ENCODE measurements around the gene VGLL2.
A peak's percentile ranks its signal among the peaks of the same experiment; 100 is the strongest.

Gene VGLL2

GRCh38 chr6:117269638-117270054, 4.3 kb downstream of the VGLL2 start:
- no peak for DNase-seq

- peak in 1 of 2 experiments; percentile 3 for DNase-seq
Measured at GRCh38 chr6:117270055-117270842, 4.9 kb downstream of the VGLL2 start.

GRCh38 chr6:117270843-117271507, 5.6 kb downstream of the VGLL2 start:
- no peak for DNase-seq

GRCh38 chr6:117272032-117272866, 6.9 kb downstream of the VGLL2 start:
- no peak for DNase-seq

GRCh38 chr6:117272891-117273290, 7.5 kb downstream of the VGLL2 start:
- DNase-seq: no peak

GRCh38 chr6:117275205-117275604, 9.8 kb downstream of the VGLL2 start:
- DNase-seq: no peak

GRCh38 chr6:117275711-117276110, 10.4 kb downstream of the VGLL2 start:
- no peak for DNase-seq

- no peak for DNase-seq
Measured at GRCh38 chr6:117276778-117277316, 11.5 kb downstream of the VGLL2 start.

GRCh38 chr6:117280922-117281321, 15.6 kb downstream of the VGLL2 start:
- DNase-seq: peak in 1 of 2 experiments; percentile 2

GRCh38 chr6:117288083-117288715, 22.8 kb downstream of the VGLL2 start:
- DNase-seq: no peak

- no peak for DNase-seq
Measured at GRCh38 chr6:117290173-117290846, 25.0 kb downstream of the VGLL2 start.

GRCh38 chr6:117298941-117299340, 33.6 kb downstream of the VGLL2 start:
- no peak for DNase-seq

- DNase-seq: no peak
Measured at GRCh38 chr6:117303323-117303722, 38.0 kb downstream of the VGLL2 start.

- no peak for DNase-seq
Measured at GRCh38 chr6:117304446-117304845, 39.1 kb downstream of the VGLL2 start.

- DNase-seq: no peak
Measured at GRCh38 chr6:117306227-117306790, 41.0 kb downstream of the VGLL2 start.

- DNase-seq: no peak
Measured at GRCh38 chr6:117307655-117308054, 42.3 kb downstream of the VGLL2 start.

GRCh38 chr6:117309069-117309468, 43.7 kb downstream of the VGLL2 start:
- DNase-seq: no peak

- DNase-seq: no peak
Measured at GRCh38 chr6:117309611-117310010, 44.3 kb downstream of the VGLL2 start.

- DNase-seq: no peak
Measured at GRCh38 chr6:117311310-117311709, 46.0 kb downstream of the VGLL2 start.

GRCh38 chr6:117311726-117312125, 46.4 kb downstream of the VGLL2 start:
- no peak for DNase-seq

GRCh38 chr6:117317261-117317660, 51.9 kb downstream of the VGLL2 start:
- peak; percentile 10 to 25 for DNase-seq

Data from NCI-H2081 (cell line).